H1 (cell line): ENCODE measurements around the gene POC1B. TPM values are rescaled to one million over a fixed set of nuclear protein-coding genes. Genes with fewer than 3 reads are reported as not detected.

Experiments used
- CTCF ChIA-PET: fragments of 300-600 bp; sonication (Branson Sonifier 250); formaldehyde crosslinking; loops from one replicate; lab custom pipeline; 2021; ENCODE audit not compliant: partially characterized antibody; lab: Charles Lee
- POLR2A ChIA-PET: fragments of 300-600 bp; sonication (Branson Sonifier 250); formaldehyde crosslinking; loops from one replicate; lab custom pipeline; 2021; ENCODE audit warnings: inconsistent platforms; ENCODE audit not compliant: partially characterized antibody; lab: Charles Lee
- DNase-seq, 2 experiments: peaks; one replicate each; pipeline versions ENCODE4 v3.0.0 to v3.0.0-alpha.2; 2010 to 2022; ENCODE audit warnings: low spot score in 2 of 2, low read depth in 1 of 2, mixed read lengths in 1 of 2
- FAIRE-seq: peaks from 2 replicates; lab custom pipeline; 2011; peaks lifted over from hg19 to GRCh38; lab: Jason Lieb, UNC
- H2AFZ ChIP-seq: 2 replicates; pipeline ENCODE4 v1.8.1; 2012; ENCODE audit warnings: low read length, inconsistent platforms
- H2AK5ac ChIP-seq: 2 replicates; pipeline ENCODE4 v1.6.1; 2013; ENCODE audit warnings: low read depth, low read length
- H2BK120ac ChIP-seq: replicated peaks from 2 replicates; pipeline ENCODE3; 2013; ENCODE audit warnings: low read depth, low read length, inconsistent platforms
- H2BK12ac ChIP-seq: 2 replicates; pipeline ENCODE4 v1.6.1; 2013; ENCODE audit warnings: low read depth, low read length
- H2BK15ac ChIP-seq: 2 replicates; pipeline ENCODE4 v1.6.1; 2013; ENCODE audit warnings: low read length
- H2BK20ac ChIP-seq: 2 replicates; pipeline ENCODE4 v1.6.1; 2013; ENCODE audit warnings: low read length
- H2BK5ac ChIP-seq: 2 replicates; pipeline ENCODE4 v1.6.1; 2013; ENCODE audit warnings: low read depth, low read length
- H3K14ac ChIP-seq: 2 replicates; pipeline ENCODE4 v1.6.1; 2013; ENCODE audit warnings: inconsistent platforms; ENCODE audit not compliant: insufficient read length
- H3K18ac ChIP-seq: 2 replicates; pipeline ENCODE4 v1.6.1; 2013; ENCODE audit warnings: low read length; ENCODE audit errors: extremely low read depth
- H3K23ac ChIP-seq: 2 replicates; pipeline ENCODE4 v1.6.1; 2013; ENCODE audit warnings: inconsistent platforms; ENCODE audit not compliant: insufficient read length
- H3K23me2 ChIP-seq: 2 replicates; pipeline ENCODE4 v1.6.1; 2013; ENCODE audit warnings: low read depth, low read length
- H3K27ac ChIP-seq: 2 replicates; pipeline ENCODE4 v1.6.1; 2011; ENCODE audit warnings: low read depth, low read length, inconsistent platforms
- H3K27me3 ChIP-seq, 4 experiments: replicated peaks in 1 of 4; 1 replicate in 1 of 4; 2 replicates in 3 of 4; pipeline versions ENCODE4 v1.6.1 to v1.8.1; 2011 to 2013; ENCODE audit warnings: low read length in 3 of 4, mild to moderate bottlenecking in 3 of 4, inconsistent platforms in 2 of 4, mixed read lengths in 2 of 4, moderate library complexity in 1 of 4; ENCODE audit not compliant: control insufficient read depth in 3 of 4, insufficient read depth in 3 of 4; ENCODE audit errors: extremely low read depth in 1 of 4
- H3K36me3 ChIP-seq, 4 experiments: 2 replicates each; pipeline versions ENCODE4 v1.6.1 to v1.8.1; 2011 to 2013; ENCODE audit warnings: mild to moderate bottlenecking in 4 of 4, low read length in 3 of 4, moderate library complexity in 2 of 4, control low read depth in 1 of 4, inconsistent platforms in 1 of 4; ENCODE audit not compliant: insufficient read depth in 4 of 4, control insufficient read depth in 2 of 4
- H3K4ac ChIP-seq: replicated peaks from 2 replicates; pipeline ENCODE3; 2013; ENCODE audit warnings: low read length, low read depth, mixed read lengths, inconsistent platforms; ENCODE audit not compliant: insufficient read length
- H3K4me1 ChIP-seq, 4 experiments: replicated peaks in 1 of 4; 1 replicate in 1 of 4; 2 replicates in 3 of 4; pipeline versions ENCODE4 v1.6.1 to v1.8.1; 2011 to 2013; ENCODE audit warnings: low read length in 3 of 4, inconsistent platforms in 2 of 4, mixed read lengths in 1 of 4; ENCODE audit not compliant: insufficient read depth in 4 of 4, control insufficient read depth in 3 of 4
- H3K4me2 ChIP-seq, 2 experiments: 2 replicates each; pipeline versions ENCODE4 v1.6.1 to v1.8.1; 2011 to 2013; ENCODE audit warnings: low read depth in 2 of 2, low read length in 2 of 2, control low read depth in 1 of 2, inconsistent platforms in 1 of 2, mild to moderate bottlenecking in 1 of 2; ENCODE audit not compliant: insufficient read depth in 1 of 2
- H3K4me3 ChIP-seq, 4 experiments: fragments of 200-600, 300-600 bp in 1 of 4; sonication (generic), shearing (Covaris generic), sonication (Bioruptor Twin) in 1 of 4; 2 replicates each; pipeline versions ENCODE4 v1.5.1 to v1.8.1; 2011 to 2016; ENCODE audit warnings: low read length in 4 of 4, low read depth in 3 of 4, control low read depth in 2 of 4, inconsistent platforms in 2 of 4, mild to moderate bottlenecking in 2 of 4, mixed read lengths in 1 of 4, moderate library complexity in 1 of 4; ENCODE audit not compliant: insufficient read depth in 2 of 4; ENCODE audit errors: extremely low read depth in 1 of 4
- H3K56ac ChIP-seq: replicated peaks from 2 replicates; pipeline ENCODE3; 2013; ENCODE audit warnings: low read depth, mild to moderate bottlenecking, mixed read lengths, low read length, inconsistent platforms; ENCODE audit not compliant: insufficient read length
- H3K79me1 ChIP-seq: 2 replicates; pipeline ENCODE4 v1.6.1; 2013; ENCODE audit warnings: low read depth, low read length, control low read depth
- H3K79me2 ChIP-seq, 2 experiments: 2 replicates each; pipeline versions ENCODE4 v1.6.1 to v1.8.1; 2012 to 2013; ENCODE audit warnings: low read length in 2 of 2, mild to moderate bottlenecking in 2 of 2, inconsistent platforms in 1 of 2; ENCODE audit not compliant: insufficient read depth in 2 of 2, control insufficient read depth in 1 of 2
- H3K9ac ChIP-seq, 4 experiments: replicated peaks in 1 of 4; 1 replicate in 1 of 4; 2 replicates in 3 of 4; pipeline versions ENCODE4 v1.6.1 to v1.8.1; 2011 to 2013; ENCODE audit warnings: low read depth in 3 of 4, low read length in 3 of 4, control low read depth in 2 of 4, mild to moderate bottlenecking in 2 of 4, moderate library complexity in 2 of 4, inconsistent platforms in 1 of 4; ENCODE audit errors: extremely low read depth in 1 of 4
- H3K9me3 ChIP-seq, 2 experiments: 2 replicates each; pipeline versions ENCODE4 v1.6.1 to v1.8.1; 2012 to 2013; ENCODE audit warnings: mild to moderate bottlenecking in 2 of 2, moderate library complexity in 2 of 2, control low read depth in 1 of 2, inconsistent platforms in 1 of 2, low read depth in 1 of 2, low read length in 1 of 2, mixed read lengths in 1 of 2; ENCODE audit not compliant: insufficient read depth in 2 of 2
- H4K20me1 ChIP-seq, 2 experiments: replicated peaks in 1 of 2; 2 replicates each; pipeline versions ENCODE3 to v1.8.1; 2011 to 2013; ENCODE audit warnings: inconsistent platforms in 2 of 2, low read length in 2 of 2, mild to moderate bottlenecking in 1 of 2; ENCODE audit not compliant: insufficient read depth in 2 of 2, control insufficient read depth in 1 of 2
- H4K5ac ChIP-seq: 2 replicates; pipeline ENCODE4 v1.6.1; 2013; ENCODE audit warnings: low read length, low read depth, mixed read lengths, inconsistent platforms; ENCODE audit not compliant: insufficient read length
- H4K8ac ChIP-seq: 2 replicates; pipeline ENCODE4 v1.8.0; 2013; ENCODE audit warnings: mild to moderate bottlenecking, moderate library complexity, low read length, inconsistent platforms; ENCODE audit not compliant: insufficient read depth; ENCODE audit errors: extremely low read depth
- H4K91ac ChIP-seq: replicated peaks from 2 replicates; pipeline ENCODE3; 2013; ENCODE audit warnings: low read length, mixed read lengths, inconsistent platforms; ENCODE audit not compliant: insufficient read length
- ASH2L ChIP-seq: fragments of 200-600, 300-600 bp; sonication (generic); IDR thresholded peaks from one replicate; pipeline ENCODE4 v1.7.1; 2017; ENCODE audit warnings: low read length
- BACH1 ChIP-seq: IDR thresholded peaks from 2 replicates; pipeline ENCODE4 v1.6.1; 2012; ENCODE audit warnings: low read length, improper control_type of control experiment
- CHD2 ChIP-seq: IDR thresholded peaks from 2 replicates; pipeline ENCODE4 v1.6.1; 2012; ENCODE audit warnings: low read length, improper control_type of control experiment
- HDAC6 ChIP-seq: IDR thresholded peaks from one replicate; pipeline ENCODE4 v1.7.1; 2012; ENCODE audit warnings: low read depth, mild to moderate bottlenecking, inconsistent platforms, low read length, moderate library complexity
- MAFK ChIP-seq: IDR thresholded peaks from 2 replicates; pipeline ENCODE4 v1.6.1; 2012; ENCODE audit warnings: low read depth, mild to moderate bottlenecking, improper control_type of control experiment, low read length
- RBBP5 ChIP-seq: IDR thresholded peaks from 2 replicates; pipeline ENCODE4 v1.7.1; 2012; ENCODE audit warnings: low read depth, mild to moderate bottlenecking, inconsistent platforms, low read length, moderate library complexity, borderline replicate concordance
- RFX5 ChIP-seq: IDR thresholded peaks from 2 replicates; pipeline ENCODE4 v1.6.1; 2011; ENCODE audit warnings: low read depth, low read length, improper control_type of control experiment, borderline replicate concordance
- RNF2 ChIP-seq: fragments of 200-900, 300-1000 bp; sonication (generic); IDR thresholded peaks from 2 replicates; pipeline ENCODE4 v1.7.1; 2016; ENCODE audit warnings: borderline replicate concordance, low read depth, mild to moderate bottlenecking, antibody characterized with exemption, low read length; ENCODE audit not compliant: poor library complexity, severe bottlenecking; ENCODE audit errors: missing control alignments
- SUZ12 ChIP-seq: fragments of 200-600 bp; sonication (generic); IDR thresholded peaks from 2 replicates; pipeline ENCODE4 v1.6.1; 2012; ENCODE audit warnings: mild to moderate bottlenecking, inconsistent platforms, low read length, moderate library complexity, mixed read lengths
- WGBS, 2 experiments: shearing (Covaris generic) in 1 of 2; methylation state at CpG; one replicate each; pipeline versions ENCODE4 v1.1.6 to v1.1.7; 2013 to 2015; ENCODE audit warnings: low lambda C conversion rate in 2 of 2, mixed read lengths in 2 of 2, inconsistent platforms in 1 of 2, low coverage in 1 of 2, missing lambda C conversion rate in 1 of 2; ENCODE audit not compliant: insufficient replicate concordance in 2 of 2, insufficient coverage in 1 of 2, insufficient read length in 1 of 2; ENCODE audit errors: extremely low coverage in 1 of 2, missing lambda C conversion rate in 1 of 2; 5-methylcytosine and 5-hydroxymethylcytosine counted together
- polyA plus RNA-seq, 7 experiments: library from polyadenylated mRNA; depleted of rRNA in 3 of 7; stranded (reverse) in 5 of 7; unstranded in 2 of 7; fragments of >200 nt in 5 of 7; fragments of 200-250 nt in 2 of 7; gene quantifications; 1 replicate in 5 of 7; 2 replicates in 1 of 7; 4 replicates in 1 of 7; pipeline versions ENCODE4 v1.2.1 to v1.2.3, GENCODE V29; 2011 to 2013; ENCODE audit warnings: missing spikeins in 2 of 7, mixed read lengths in 2 of 7
- total RNA-seq: library from RNA; stranded (reverse); fragmentation: NEBNext Ultra II Directional; extraction: Animal tissue kit (Norgen Biotek cat#: 25700); gene quantifications from 2 replicates; pipeline ENCODE4 v1.2.1, GENCODE V29; 2021

POC1B gene
- total and polyA plus RNA-seq, 2 of the 8 experiments (the other 6 are each of a cell fraction or from before 2014, with no cell fraction given): 7.5 to 16.3 TPM

DNA sequence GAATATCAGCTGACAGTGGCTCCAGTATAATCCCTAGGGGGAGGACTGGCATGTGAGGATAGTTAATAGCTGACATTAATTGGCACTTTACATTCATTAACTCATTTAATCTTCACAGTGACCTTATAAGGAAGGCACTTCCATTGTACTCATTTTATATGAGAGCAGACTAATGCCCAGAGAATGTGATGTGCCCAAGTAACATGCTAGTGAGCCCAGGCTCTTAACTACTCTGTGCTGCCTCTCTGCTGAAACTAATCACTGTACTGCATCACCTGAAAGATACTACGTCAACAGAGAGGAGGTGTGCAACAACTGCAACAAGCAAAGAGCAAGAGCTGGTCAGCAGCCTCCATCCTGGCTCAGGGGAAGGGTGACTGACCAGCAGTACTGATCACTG lies 41.4 kb downstream of the POC1B start:
- Histone ChIP-seq H2BK5ac (no peak overlapping the region), H3K79me1 (no peaks in the 10 kb centered on the region), H2BK20ac (no peak overlapping the region), H3K4me1 (no peaks in the 10 kb centered on the region; a peak in 1 of 7 replicates), H3K27me3 (no peaks in the 10 kb centered on the region), H3K56ac (no peak overlapping the region), H3K9ac (no peak overlapping the region), H3K23ac (no peak overlapping the region), H2AFZ (no peak overlapping the region), H3K14ac (no peak overlapping the region), H3K4me3 (no peak overlapping the region), H3K23me2 (no peaks in the 10 kb centered on the region), H4K8ac (no peak overlapping the region; the same call in 1 of the 2 replicates), H3K18ac (no peak overlapping the region), H3K9me3 (no peaks in the 10 kb centered on the region), H3K27ac (no peak overlapping the region), H2BK15ac (no peak overlapping the region), H3K4me2 (no peak overlapping the region), H4K20me1 (no peaks in the 10 kb centered on the region), H4K5ac (no peak overlapping the region), H3K79me2 (no peaks in the 10 kb centered on the region), H2AK5ac (no peak overlapping the region), H2BK12ac (no peak overlapping the region), H3K36me3 (no peaks in the 10 kb centered on the region), H2BK120ac (no peak overlapping the region), H3K4ac (no peak overlapping the region), H4K91ac (no peak overlapping the region)
- 90% methylated on average over 1 of the region's 1 CpG; no CpG with 5 or more reads in 1 of the 2 experiments for WGBS, 2 experiments
- DNase-seq: no peak
- ChIA-PET CTCF (interaction anchor here (2.5 to 5.3 kb wide), 2 partner anchors 14 to 26 kb away, joined by 6 to 23 read pairs; no protein-coding TSS in a partner anchor), POLR2A (no interaction called here)
- no peak for FAIRE-seq
- TF ChIP-seq RNF2: no peak
- no peak for TF ChIP-seq RFX5
- TF ChIP-seq BACH1: no peak
- TF ChIP-seq CHD2: no peak
- no peak for TF ChIP-seq ASH2L
- no peak for TF ChIP-seq SUZ12
- TF ChIP-seq MAFK: no peak
- no peak for TF ChIP-seq HDAC6
- no peak for TF ChIP-seq RBBP5
